ENCODE measurements around the gene FOXC1.

Gene FOXC1

DNA sequence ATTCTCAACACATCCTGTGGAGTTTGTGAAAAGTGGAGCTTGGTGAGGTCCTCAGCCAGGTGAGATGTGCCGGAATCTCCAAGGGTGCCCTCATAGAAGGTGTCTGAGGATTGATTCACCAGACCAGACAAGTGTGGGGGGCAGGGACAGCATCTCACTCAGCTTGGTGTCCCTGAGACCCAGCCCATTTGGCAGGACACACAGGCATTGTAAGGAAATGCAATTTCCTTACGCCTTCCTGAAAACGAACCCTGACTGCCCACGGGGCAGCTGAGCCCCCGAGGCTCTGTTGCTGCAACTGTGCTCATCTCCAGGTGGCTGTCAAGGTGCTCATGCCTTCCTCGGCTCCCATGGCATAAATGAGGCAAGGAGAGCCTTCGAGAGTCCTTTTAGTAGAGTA is 33.4 kb downstream of the FOXC1 start:
- no peak for TF ChIP-seq POLR2AphosphoS5 (IDR thresholded peaks at IDR 0.05; ENCODE audit: low read depth, low read length)
- no peak for TF ChIP-seq POLR2A (IDR thresholded peaks at IDR 0.05; ENCODE audit: low read depth, low read length)
- TF ChIP-seq TAF1 (IDR thresholded peaks at IDR 0.05; ENCODE audit: low read depth, low read length): no peak
- no peak for TF ChIP-seq PAX5 (IDR thresholded peaks at IDR 0.05; ENCODE audit: insufficient read depth, low read length, severe bottlenecking)
- TF ChIP-seq POU2F2 (IDR thresholded peaks at IDR 0.05; ENCODE audit: low read depth, low read length): no peak
- no peak for TF ChIP-seq SPI1 (IDR thresholded peaks at IDR 0.05; ENCODE audit: low read depth, low read length)
- DNase-seq (ENCODE audit: insufficient read length, low spot score) (no peak), FAIRE-seq (no peak)

DNA sequence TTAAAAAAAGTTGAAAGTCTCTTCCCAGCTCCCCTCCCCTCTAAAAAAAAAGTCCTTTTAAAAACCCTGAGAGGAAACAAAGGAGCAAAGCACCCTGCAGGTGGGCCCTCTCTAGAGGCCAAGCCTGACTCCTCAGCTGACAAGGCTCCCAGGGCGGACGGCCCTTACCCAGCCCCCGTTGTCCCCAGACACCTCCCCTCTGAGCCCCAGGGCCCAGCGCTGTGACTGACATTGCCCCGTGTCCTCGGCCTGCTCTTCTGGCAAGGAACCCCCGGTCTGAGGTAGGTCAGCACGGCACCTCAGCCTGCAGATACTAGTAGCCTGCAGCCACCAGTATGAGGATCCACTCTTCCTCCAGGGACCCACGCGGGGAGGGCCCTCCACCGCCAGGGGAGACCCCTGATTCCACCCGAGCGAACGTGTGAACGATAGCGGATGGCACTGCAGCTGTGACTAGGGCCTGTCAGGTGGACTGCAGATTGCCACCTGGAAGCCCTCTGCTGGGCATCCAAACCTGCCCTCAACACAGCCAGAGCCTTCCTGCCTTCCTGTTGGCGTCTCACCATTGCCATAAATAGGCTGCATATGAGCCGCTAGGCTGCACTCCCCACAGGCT is 34.2 kb downstream of the FOXC1 start:
- DNase-seq (ENCODE audit: insufficient read length, low spot score) (no peak), FAIRE-seq (no peak)
- TF ChIP-seq POLR2AphosphoS5 (IDR thresholded peaks at IDR 0.05; ENCODE audit: low read depth, low read length) (no peak), POU2F2 (IDR thresholded peaks at IDR 0.05; ENCODE audit: low read depth, low read length) (no peak), TAF1 (IDR thresholded peaks at IDR 0.05; ENCODE audit: low read depth, low read length) (no peak), SPI1 (IDR thresholded peaks at IDR 0.05; ENCODE audit: low read depth, low read length) (no peak), POLR2A (IDR thresholded peaks at IDR 0.05; ENCODE audit: low read depth, low read length) (no peak), PAX5 (IDR thresholded peaks at IDR 0.05; ENCODE audit: insufficient read depth, low read length, severe bottlenecking) (no peak)

- FAIRE-seq (no peak), DNase-seq (ENCODE audit: insufficient read length, low spot score) (no peak)
- no peak for TF ChIP-seq SPI1 (IDR thresholded peaks at IDR 0.05; ENCODE audit: low read depth, low read length)
- no peak for TF ChIP-seq POLR2AphosphoS5 (IDR thresholded peaks at IDR 0.05; ENCODE audit: low read depth, low read length)
- no peak for TF ChIP-seq PAX5 (IDR thresholded peaks at IDR 0.05; ENCODE audit: insufficient read depth, low read length, severe bottlenecking)
- TF ChIP-seq POLR2A (IDR thresholded peaks at IDR 0.05; ENCODE audit: low read depth, low read length): no peak
- no peak for TF ChIP-seq POU2F2 (IDR thresholded peaks at IDR 0.05; ENCODE audit: low read depth, low read length)
- no peak for TF ChIP-seq TAF1 (IDR thresholded peaks at IDR 0.05; ENCODE audit: low read depth, low read length)
These were observed 34.9 kb downstream of the FOXC1 start for GRCh38 chr6:1644516-1645060.

DNA sequence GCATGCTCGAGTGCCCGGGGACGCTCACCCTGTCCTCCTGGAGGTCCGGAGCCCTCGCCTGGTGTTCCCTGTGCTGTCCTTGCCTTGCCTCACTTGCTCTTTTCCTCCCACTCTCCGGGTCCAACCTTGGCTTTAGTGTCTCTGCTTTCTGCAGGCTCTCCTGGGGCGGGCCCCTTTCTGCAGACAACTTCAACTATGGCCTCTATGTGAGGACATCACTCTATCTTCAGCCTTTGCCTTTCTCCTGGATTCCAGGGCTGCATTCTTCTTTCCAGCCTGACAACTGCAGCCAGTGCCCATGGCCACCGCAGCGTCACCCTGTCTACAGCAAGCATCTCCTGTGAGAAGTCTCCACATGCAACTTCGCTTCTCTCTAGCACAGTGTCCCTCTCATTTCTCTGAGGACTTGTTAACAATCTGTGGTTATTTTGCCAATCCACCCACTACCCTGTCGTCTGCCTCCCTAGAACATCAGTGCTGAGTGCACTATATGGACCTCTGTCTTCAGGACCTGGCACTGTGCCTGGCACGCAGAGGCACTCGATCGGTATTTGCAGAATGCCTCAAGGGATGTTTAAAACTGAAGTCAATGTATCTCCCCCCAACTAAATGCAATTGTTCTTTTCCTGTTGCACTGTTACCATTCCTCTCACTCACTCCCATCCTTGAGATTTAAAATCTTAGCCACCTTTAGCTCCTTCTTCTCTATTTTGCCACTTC is 35.9 kb downstream of the FOXC1 start:
- no peak for FAIRE-seq
- TF ChIP-seq PAX5 (IDR thresholded peaks at IDR 0.05; ENCODE audit: insufficient read depth, low read length, severe bottlenecking) (no peak), POLR2A (IDR thresholded peaks at IDR 0.05; ENCODE audit: low read depth, low read length) (no peak), POLR2AphosphoS5 (IDR thresholded peaks at IDR 0.05; ENCODE audit: low read depth, low read length) (no peak), POU2F2 (IDR thresholded peaks at IDR 0.05; ENCODE audit: low read depth, low read length) (no peak), TAF1 (IDR thresholded peaks at IDR 0.05; ENCODE audit: low read depth, low read length) (no peak), SPI1 (IDR thresholded peaks at IDR 0.05; ENCODE audit: low read depth, low read length) (no peak)
- no peak for DNase-seq (ENCODE audit: insufficient read length, low spot score)

DNA sequence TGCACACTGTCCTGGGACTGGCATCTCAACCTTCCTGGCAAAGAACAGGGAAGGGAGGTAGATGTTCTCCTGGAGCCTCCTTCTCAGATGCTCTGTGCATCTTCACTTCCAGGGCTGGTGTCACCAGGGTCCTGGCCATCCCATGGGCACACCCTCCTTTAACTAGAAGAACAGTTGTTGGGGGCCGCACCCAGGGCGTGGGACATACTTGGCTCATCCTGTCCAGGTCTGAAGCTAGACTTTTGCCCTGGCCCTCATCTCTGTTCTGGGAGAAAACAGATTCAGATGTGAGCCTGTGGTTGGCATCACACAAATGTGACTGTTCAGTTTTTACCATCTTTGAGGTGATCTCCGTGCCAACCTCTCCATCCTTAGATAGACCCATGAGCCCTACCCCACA is 41.6 kb downstream of the FOXC1 start:
- FAIRE-seq: no peak
- DNase-seq (ENCODE audit: insufficient read length, low spot score): no peak
- TF ChIP-seq POLR2AphosphoS5 (IDR thresholded peaks at IDR 0.05; ENCODE audit: low read depth, low read length) (no peak), PAX5 (IDR thresholded peaks at IDR 0.05; ENCODE audit: insufficient read depth, low read length, severe bottlenecking) (no peak), TAF1 (IDR thresholded peaks at IDR 0.05; ENCODE audit: low read depth, low read length) (no peak), SPI1 (IDR thresholded peaks at IDR 0.05; ENCODE audit: low read depth, low read length) (no peak), POLR2A (IDR thresholded peaks at IDR 0.05; ENCODE audit: low read depth, low read length) (no peak), POU2F2 (IDR thresholded peaks at IDR 0.05; ENCODE audit: low read depth, low read length) (no peak)

GRCh38 chr6:1652842-1653241 is 43.1 kb downstream of the FOXC1 start:
- DNase-seq (ENCODE audit: insufficient read length, low spot score) (no peak), FAIRE-seq (no peak)
- TF ChIP-seq SPI1 (IDR thresholded peaks at IDR 0.05; ENCODE audit: low read depth, low read length): no peak
- TF ChIP-seq PAX5 (IDR thresholded peaks at IDR 0.05; ENCODE audit: insufficient read depth, low read length, severe bottlenecking): no peak
- no peak for TF ChIP-seq TAF1 (IDR thresholded peaks at IDR 0.05; ENCODE audit: low read depth, low read length)

DNA sequence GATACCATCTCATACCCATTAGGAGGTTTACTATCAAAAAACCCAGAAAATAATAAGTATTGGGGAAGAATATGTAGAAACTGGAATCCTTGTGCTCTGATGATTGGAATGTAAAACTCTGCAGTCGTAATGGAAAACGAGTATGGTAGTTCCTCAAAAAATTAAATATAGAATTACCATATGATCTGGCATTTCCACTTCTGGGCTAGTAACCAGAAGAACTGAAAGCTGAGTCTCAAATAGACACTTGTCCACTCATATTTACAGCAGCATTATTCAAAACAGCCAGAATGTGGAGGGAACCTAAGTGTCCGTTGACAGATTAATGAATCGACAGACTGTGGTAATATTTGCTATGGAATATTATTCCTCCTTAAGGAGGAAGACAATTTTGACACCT is 44.3 kb downstream of the FOXC1 start:
- TF ChIP-seq SPI1 (IDR thresholded peaks at IDR 0.05; ENCODE audit: low read depth, low read length): 0 out of 2 replicates have a peak, but pooled peaks have one; percentile 11
- TF ChIP-seq TAF1 (IDR thresholded peaks at IDR 0.05; ENCODE audit: low read depth, low read length): no peak
- FAIRE-seq: no peak
- DNase-seq (ENCODE audit: insufficient read length, low spot score): no peak

GRCh38 chr6:1657116-1657770 is 47.5 kb downstream of the FOXC1 start:
- FAIRE-seq (no peak), DNase-seq (ENCODE audit: insufficient read length, low spot score) (no peak)

DNA sequence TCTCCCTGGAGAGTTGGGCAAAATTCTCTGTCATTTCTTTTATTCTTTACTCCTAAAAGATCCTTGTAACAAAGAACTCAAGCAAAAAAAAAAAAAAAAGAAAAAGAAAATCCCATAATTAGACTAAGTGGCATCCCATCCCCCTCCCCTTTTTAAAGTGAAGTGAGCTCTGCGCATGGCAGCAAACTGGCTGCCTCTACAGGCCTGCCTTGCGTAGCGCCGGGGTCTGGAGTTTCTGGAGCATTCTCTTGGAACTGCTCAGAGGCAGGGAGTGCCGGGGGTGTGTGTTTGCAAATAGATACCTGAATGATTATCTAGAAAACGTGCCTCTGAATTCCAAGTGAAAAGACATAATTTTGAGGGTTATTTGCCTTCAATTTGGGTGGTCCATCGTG is 48.1 kb downstream of the FOXC1 start:
- TF ChIP-seq POLR2A (IDR thresholded peaks at IDR 0.05; ENCODE audit: low read depth, low read length): no peak
- no peak for TF ChIP-seq POLR2AphosphoS5 (IDR thresholded peaks at IDR 0.05; ENCODE audit: low read depth, low read length)
- TF ChIP-seq PAX5 (IDR thresholded peaks at IDR 0.05; ENCODE audit: insufficient read depth, low read length, severe bottlenecking): no peak
- no peak for TF ChIP-seq SPI1 (IDR thresholded peaks at IDR 0.05; ENCODE audit: low read depth, low read length)
- no peak for TF ChIP-seq TAF1 (IDR thresholded peaks at IDR 0.05; ENCODE audit: low read depth, low read length)
- no peak for TF ChIP-seq POU2F2 (IDR thresholded peaks at IDR 0.05; ENCODE audit: low read depth, low read length)
- FAIRE-seq: no peak

More at GRCh38 chr6:1657116-1657770, 47.5 kb downstream of the FOXC1 start:
- TF ChIP-seq TAF1 (IDR thresholded peaks at IDR 0.05; ENCODE audit: low read depth, low read length) (no peak), POLR2AphosphoS5 (IDR thresholded peaks at IDR 0.05; ENCODE audit: low read depth, low read length) (no peak), POLR2A (IDR thresholded peaks at IDR 0.05; ENCODE audit: low read depth, low read length) (no peak), PAX5 (IDR thresholded peaks at IDR 0.05; ENCODE audit: insufficient read depth, low read length, severe bottlenecking) (no peak), SPI1 (IDR thresholded peaks at IDR 0.05; ENCODE audit: low read depth, low read length) (no peak), POU2F2 (IDR thresholded peaks at IDR 0.05; ENCODE audit: low read depth, low read length) (no peak)

More for the DNA sequence above, 48.1 kb downstream of the FOXC1 start:
- DNase-seq (ENCODE audit: insufficient read length, low spot score): no peak

All from GM12891 (cell line).